GM19043 (cell line): ENCODE measurements around the gene NRARP.
A peak's percentile ranks its signal among the peaks of the same experiment; 100 is the strongest.

Experiments
- ATAC-seq: cut with Tn5 transposase; IDR thresholded peaks from one replicate; pipeline ENCODE4 v1.9.1; 2021; ENCODE audit warnings: low read depth; ENCODE audit not compliant: unreplicated experiment

NRARP gene

DNA sequence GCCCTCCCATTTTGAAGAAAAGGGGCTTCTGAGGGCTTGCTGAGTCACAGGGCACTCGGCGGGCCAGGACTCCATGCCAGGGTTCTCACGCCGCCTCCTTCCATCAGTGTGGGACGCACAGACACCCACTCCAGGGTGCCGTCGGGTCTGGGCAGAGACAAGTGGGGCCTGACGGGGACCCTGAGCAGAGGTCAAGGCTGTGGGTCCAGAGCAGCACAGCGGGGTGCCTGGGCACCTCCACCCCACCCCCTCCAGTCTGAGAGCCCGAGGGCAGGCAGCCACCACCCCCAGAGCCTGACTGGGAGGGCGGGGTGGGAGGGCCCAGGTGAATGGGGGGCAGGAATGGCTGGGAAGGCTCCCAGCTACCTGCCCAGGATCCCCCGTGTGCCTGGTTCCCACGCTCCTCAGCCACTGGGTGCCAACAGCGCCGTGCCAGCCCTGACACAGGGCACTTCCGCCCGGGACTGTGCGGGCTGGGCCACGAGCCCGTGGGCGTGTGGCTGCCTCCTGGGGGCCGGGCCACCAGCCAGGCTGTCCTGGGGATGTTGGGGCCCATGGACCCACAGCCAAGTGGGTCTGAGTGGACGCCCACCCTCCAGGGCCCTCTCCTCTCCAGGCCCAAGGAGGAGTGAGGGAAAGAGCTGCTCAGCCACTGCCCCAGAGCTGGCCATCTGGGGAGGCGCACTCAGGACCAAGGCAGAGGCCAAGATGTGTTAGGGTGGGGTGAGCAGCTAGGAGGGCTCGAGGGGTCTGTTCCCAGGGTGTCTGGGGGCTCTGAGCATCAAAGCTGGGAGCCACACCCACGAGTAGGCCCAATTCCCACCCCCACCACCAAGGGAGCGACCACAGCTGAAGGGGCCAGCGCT, 10.1 kb upstream of the NRARP start:
- ATAC-seq = no peak

DNA sequence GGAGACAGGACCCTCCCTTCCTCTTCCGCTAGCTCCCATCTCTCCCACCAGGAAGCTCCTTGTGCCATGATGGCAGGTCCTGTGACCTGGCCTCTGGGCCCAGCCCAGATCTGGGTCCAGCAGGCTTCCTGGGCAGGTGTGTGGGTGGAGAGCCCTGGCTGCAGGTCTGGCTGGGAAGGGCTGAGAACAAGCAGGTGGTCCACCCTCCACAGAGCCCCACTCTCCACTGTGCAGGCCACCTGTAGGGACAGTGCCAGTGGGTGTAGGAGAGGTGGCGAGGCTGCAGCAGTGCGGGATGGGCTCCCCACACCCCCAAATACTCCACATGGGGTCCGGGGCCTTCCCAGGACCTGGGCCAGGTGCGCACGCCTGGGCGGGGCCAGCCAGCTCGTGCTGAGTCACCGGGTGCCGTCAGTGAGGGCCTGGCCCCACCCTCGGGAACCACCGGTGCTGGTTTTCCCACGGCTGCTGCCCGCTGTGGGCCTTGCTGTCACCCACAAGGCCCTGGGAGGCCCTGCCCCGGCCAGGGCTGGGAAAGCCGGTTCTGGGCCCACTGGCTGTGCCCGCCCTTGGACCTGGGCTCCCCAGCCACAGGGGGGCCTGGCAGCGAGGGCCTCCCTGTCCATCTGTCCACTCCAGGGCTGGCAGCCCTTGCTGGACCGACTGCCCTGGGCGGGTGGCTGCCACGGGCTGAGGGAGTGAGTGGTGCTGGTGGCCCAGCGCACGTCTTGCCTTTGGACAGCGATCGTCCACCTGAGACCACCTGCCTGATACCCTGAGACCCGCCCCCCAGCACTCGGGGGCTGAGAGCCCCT, 9.3 kb upstream of the NRARP start:
- no peak for ATAC-seq

DNA sequence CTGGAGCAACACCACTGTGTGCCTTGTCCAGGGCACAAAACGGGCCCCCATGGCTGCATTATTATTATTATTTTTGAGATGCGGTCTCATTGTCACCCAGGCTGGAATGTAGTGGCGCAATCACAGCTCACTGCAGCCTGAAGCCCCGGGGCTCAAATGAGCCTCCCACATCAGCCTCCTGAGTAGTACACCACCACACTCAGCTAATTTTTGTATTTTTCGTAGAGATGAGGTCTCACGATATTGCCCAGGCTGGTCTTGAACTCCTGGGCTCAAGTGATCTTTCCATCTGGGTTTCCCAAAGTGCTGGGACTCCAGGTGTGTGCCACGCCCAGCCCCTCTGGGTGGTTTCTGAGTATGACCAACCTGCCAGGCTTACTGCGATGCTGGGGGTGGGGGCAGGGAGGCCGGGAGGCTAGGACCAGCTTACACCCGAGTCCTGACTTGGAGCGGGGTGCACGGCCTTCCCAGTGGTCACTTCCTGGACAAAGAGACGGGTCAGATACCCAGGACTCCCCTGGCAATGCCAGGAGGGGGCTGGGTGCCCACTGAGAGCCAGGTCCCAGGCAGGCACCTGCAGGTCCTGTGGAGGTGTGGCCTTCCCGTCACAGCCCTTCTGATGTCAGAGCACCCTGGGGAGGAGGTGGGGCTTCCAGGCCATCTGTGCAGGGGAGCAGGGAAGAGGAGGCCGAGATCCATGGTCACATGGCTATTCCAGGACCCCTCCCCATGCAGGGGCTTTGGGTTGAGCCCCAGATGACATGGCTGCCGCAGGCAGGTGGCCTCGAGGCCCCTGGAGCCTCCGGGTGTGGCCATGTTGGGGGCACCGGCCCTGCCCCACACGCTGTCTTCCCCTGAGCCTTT, 8.3 kb upstream of the NRARP start:
- ATAC-seq = no peak

DNA sequence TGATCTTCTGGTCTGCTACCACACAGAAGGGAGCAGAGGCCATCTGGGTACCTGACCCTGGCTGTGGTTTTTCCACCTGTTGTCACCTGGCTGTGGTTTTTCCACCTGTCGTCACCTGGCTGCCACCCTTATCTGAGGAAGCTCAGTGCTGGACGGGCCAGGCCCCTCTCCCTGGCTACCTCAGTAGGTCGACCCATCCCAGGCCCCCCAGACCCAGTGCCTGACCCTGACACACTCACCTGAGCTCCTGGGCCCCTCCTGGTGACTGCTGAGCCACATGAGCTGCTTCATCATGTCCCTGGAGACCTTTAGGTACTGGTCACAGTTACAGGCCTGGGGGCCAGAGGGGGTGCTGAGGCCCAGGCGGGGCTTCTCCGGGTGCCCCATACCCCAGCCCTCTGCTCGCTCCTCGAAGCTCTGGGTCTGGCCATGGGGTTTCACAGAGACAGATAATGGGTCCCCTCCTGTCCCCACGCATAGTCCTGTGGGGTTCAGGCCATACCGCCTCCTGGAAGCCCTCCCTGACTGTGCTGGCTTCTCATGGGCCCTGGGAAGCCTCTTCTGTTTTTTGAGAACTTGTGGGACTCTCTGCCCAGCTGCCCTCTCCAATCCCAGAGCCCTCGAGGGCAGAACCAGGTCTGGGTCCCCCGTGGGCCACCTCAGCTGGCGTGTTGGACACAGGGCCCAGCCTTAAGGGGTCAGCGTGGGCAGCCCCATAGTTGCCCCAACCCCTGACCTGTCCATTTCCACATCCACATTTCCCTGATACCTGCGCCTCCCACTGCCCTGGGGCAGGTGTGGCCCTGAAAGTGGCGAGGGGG, 7.5 kb upstream of the NRARP start:
- ATAC-seq = no peak

DNA sequence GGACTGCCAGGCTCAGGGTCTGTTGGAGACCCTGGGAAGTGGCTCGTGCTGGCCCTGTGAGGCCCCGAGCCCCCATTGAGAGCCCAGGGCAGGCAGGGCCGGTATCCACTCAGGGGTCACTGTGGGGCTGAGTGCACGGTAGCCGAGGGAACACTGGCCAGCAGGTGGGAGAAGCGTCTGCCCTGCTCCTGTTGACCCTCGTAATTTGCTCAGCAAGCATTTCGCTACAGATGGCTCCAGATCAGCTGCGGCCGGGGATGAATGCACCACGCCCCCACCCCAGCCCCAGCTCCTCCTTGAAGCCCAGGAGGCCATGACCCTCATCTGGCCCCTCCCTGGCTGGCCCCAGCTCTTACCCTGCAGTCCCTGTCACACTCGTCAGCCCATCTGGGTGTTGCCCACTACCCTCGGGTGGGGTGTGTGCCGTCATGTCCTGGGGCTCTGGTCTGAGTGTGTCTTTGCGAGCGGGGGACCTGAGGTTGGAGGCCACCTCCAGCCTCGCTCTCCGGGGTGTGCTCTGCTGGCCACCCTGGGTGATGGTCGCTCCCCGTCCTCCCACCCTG, 6.1 kb upstream of the NRARP start:
- ATAC-seq = no peak

DNA sequence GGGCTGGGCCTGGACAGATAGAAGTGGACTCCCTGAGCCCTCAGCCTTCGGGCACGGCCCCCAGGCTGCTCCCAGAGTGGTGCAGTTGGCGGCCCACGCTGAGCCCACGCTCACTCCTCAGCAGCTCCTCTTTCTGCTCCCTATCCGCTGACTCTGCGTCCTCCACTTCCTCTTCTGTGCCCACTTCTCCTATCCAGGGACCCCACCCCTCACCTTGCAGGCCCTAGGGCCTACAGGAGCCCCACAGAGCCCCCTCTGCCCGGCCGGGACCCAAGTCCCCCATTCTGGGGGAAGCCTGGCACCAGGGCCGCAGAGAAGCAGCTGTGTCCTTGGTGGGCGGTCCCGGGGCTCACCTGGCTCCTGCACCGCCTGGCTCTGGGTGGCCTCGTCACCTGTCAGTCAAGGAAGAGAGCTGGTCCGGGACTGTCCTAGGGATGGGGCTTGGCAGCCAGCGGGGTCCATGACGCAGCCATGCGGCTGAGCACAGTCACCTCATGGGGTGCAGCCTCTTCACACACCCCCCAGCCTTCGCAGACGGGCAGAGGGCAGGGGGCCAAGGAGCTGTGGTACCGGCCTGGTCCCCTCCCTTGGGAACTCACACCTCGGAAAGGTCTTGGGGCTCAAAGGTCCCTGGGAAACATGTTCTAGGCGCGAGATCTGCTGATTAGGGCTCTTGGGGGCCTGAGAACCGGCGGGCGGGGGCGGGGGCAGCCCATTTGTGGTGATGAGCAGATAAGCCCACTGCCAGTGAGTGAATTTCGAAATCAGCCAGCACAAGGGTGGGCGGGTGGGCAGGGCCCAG, 5.4 kb upstream of the NRARP start:
- ATAC-seq = no peak

DNA sequence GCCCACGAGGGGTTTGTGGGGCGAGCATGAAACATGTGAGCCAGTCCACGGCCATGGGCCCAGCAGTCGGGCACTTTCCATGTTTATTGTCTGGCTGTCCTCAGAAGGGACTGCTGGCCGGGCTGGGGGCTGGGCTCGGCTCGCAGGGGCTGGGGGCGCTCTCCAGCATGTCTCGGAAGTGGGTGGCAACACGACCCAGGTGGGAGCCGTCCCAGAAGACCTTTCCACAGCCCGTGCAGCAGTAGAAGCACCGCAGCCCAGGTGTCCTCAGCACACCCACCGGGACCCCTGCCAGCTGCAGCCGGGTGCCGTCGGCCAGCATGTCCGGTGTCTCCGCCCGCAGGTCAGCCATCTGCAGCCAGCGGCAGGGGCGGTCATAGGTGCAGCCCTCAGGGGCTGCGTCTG, 4.8 kb upstream of the NRARP start:
- ATAC-seq = no peak

DNA sequence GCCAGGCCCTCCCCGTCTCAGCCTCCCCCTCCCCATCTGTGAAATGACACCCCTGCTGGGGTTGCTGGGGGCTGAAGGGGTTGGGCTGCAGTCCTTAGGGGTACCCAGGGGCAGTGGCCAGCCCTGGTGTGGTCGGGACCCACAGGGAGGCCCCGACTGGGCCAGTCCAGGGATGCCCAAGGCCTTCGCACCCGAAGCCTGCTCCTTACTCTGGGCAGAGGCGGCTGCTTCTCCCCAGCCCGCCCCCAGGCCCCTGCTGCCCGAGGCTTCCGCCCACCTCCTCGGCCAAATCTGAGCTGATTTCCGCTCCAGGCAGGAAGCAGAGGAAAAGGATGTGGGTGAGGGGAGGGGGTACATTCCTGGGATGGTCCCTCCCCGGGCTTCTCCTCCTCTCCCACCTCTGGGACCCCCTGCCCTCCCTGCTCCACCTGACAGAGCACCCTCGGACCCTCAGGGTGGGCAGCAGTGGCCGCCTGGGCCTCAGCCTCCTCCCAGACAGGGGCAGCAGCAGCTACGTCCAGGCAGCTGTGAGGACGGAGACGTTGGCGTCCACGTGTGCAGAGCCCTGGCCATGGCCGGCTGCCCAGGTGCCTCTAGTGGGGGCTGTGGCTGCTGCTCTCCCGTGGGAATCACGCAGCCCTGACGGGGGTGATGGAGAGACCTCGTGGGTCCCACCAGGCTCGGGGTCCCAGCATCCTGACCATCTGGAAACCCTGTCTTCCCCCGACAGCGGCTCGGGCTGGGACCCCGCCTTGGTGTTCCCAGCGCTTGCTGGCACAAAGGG, 4.2 kb upstream of the NRARP start:
- ATAC-seq = no peak

DNA sequence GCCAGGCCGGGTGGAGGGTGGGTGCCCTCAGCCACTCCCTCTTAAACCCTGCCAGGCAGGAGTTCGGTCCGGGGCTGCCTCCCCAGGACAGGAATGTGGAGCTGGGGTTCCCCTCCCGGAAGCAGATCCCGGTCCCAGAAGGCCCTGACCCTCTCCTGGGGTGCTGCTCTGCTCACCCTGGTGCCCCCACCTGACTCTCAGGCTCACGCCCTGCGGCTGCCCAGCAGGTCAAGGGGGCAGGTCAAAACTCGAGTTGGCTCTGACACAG, 3.7 kb upstream of the NRARP start:
- ATAC-seq = no peak

DNA sequence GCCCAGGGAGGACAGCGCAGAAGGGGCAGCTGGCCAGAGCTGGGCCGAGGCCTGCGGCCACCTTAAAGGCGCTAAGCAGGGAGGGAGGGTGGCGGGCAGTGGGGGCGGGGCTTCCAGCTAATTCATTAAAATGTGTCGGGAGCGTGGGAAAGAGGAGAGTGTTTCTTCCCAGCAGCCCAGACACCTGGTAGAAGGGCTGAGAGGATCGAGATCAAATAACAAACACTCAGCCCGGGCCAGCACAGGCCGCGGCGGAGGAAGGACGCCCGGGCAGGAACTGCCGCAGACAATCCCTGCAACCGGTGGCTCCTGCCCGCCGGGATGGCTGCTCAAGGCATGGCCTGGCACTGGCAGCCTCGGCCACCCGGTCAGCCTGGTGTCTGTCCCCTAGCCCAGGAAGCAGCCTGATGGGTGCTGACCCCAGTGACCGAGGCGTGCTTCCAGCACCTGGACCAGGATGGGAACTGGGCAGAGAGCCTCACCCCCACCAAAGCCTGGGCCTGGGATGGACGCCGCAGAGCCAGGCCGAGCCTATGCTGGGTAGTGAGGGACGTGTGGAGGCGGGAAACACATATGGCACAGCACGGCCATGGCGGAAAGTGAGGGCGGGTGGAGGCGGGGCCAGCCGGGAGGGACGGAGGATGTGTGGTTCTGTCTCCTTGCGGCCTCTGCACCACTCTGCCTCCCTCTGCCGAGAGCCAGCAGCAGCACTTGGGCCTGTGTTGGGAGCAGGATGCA, 3.2 kb upstream of the NRARP start:
- no peak for ATAC-seq

DNA sequence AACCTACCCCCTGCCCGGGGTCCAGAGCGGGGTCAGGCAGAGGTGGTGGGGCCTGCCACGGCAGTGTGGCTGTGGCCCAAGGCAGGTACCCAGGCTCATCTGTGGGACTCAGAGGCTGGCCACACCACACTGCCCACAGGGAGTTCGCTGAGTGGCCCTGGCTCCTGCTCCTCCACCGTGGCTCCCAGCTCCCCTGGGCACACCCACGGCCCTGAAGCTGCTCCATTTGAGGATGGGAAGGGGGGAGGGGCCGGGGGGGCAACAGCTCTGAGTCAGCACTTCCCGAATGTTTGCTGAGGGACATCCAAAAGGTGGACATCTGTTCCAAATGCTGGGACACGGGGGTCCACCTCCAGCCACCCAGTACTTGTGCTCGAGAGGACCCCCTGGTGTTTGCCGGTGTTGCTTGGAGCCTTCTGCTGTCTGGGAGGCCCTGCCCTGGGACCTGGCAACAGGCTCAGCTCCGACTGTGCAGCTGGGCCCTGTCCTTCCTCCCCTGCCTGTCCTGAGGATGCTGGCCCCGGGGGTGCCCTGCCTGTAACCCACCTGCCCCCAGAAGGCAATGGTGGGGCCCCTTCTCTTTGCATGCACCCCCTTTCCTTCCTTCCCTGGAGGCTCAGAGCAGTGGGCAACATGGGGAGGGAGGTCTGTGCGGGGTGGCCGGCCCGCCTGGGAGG, 2.5 kb upstream of the NRARP start:
- no peak for ATAC-seq

DNA sequence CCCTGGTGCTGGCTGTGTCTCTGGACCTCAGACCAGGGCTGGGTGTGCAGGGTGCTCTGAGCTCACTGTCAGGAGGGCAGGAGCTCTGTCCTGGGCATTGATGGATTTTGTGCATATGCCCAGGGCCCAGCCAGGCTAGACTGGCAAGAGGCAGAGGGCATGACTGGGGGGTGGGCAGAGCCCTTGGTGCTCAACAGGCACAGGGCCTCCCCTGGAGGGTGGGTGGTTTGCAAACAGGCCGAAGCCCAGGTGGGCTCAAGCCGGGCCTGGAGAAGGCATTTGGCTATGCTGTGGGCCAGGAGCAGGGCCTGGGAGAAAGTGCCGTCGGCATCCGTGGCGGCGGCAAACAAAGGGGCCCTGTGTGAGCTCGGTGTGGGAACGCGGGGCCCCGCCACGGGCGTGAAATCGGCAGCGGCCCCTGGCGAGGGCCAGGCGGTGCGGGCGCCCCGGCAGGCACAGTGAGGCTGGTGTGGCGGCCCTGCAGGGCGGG, 1.9 kb upstream of the NRARP start:
- no peak for ATAC-seq

DNA sequence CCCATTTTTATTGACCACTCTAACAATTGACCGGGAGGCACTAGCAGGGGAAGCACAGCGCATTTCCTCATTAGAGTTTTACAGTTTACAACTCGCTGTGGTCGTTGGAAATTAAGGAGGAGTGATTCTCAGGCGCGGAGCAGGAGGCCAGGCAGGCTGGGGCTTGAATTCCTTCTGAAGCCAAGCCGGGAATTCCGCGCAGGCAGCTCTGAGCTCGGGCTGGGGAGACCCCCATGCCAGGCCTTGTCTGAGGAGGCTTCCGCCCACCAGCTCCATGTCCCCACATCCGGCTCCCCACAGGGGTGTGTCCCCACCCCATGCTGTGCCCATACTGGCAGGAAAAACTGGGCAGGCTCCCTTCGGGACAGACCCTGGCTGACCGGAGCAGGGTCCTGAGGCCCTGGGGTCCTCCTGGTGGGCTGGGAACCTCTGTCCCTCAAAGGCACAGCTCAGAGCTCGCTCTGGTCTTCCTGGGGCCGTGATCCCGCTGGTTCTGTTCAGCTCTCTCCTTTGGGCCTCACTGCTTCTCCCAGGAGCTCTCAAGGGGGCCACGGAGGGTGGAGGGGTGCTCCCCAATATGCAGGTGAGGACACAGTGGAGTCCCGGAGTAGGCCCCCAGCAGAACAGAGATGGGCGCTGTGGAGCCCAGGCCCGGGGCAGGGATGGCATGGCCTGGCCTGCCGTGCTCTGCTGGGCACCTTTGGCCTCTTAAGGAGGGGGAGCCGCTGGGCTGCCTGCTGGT, 1.3 kb upstream of the NRARP start:
- no peak for ATAC-seq

DNA sequence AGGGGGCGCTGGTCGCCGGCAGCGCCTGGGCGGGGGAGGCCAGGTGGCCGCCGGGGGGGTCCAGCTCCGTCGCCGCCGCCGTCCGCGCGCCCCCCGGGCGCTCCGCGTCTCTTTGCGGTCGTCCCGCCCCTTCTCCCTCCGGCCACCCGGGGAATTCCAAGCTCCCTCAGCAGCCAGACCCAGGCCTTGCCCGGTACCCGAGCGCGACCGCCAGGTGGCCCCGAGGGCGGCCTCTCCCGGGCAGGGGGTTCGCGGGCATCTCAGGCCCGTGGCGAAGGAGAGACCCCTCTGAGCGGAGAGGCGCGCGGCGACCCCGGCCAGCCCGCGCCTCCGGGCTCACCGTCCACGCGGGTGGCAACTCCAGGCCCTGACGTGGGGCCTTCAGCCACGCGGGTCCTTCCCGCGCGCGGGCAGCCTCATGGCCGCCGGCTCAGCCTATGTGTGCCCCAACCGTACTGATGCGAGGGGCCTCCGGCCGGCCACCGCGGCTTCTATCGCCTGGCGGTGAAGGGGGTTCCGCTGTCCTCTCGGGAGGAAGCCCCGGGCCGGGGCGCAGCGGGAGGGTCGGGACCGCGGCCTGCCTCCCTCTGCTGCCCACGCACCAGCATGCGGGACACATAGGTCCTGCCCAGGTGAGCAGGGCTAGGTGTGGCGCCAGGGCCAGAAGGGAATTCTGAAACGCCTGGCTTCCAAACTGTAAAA, 529 bp upstream of the NRARP start:
- ATAC-seq = peak; percentile 33

DNA sequence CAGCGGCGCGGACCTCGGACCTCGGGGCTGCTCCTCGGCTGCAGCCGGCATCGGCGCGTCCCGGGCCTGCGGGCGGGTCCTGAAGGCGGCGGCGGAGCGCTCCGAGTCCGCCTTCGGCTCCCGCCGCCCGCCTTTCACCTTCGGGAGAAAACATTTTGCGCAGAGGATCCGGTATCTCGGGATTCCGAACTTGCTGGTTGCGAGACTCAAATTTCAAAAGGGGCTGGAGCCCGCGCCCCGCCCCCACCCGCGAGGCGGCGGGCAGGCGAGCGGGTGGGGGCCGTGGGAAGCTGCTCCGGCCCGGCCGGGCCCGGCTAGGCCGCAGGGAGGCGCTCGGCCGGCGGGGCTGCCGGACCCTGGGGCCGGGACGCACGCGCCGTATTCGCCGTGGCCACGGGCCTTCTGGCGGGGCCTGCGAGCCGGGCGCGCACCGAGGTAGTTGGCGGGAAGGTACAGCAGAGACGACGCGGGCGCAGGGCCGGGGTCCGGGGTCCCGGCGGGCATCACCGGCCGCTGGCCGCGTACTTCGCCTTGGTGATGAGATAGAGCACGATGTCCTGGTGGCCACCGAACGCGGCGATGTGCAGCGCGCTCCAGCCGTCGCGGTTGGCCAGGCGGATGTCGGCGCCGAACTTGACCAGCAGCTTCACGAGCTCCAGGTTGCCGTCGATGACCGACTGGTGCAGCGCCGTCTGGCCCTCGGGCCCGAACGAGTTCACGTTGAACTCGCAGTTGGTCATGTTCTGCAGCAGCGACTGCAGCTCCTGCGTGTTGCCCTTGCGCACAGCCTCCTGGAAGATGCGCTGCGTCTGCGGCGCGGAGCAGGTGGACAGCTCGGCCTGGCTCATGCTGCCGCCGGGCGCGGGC, 757 bp downstream of the NRARP start:
- no peak for ATAC-seq
